ENCODE measurements around the gene RBM5. TPM values are rescaled to one million over a fixed set of nuclear protein-coding genes. Genes with fewer than 3 reads are reported as not detected.
A peak's percentile ranks its signal among the peaks of the same experiment; 100 is the strongest.

The RBM5 gene
- total RNA-seq, 2 donors from 2014 or later: 58.7 to 75.8 TPM

- H3K27me3 ChIP-seq: no peaks in the 10 kb centered on the region
- peak overlapping the region; percentile 62 to 77 for H3K27ac ChIP-seq
- no peak overlapping the region for H3K4me3 ChIP-seq
- TF ChIP-seq, protein P1, sequence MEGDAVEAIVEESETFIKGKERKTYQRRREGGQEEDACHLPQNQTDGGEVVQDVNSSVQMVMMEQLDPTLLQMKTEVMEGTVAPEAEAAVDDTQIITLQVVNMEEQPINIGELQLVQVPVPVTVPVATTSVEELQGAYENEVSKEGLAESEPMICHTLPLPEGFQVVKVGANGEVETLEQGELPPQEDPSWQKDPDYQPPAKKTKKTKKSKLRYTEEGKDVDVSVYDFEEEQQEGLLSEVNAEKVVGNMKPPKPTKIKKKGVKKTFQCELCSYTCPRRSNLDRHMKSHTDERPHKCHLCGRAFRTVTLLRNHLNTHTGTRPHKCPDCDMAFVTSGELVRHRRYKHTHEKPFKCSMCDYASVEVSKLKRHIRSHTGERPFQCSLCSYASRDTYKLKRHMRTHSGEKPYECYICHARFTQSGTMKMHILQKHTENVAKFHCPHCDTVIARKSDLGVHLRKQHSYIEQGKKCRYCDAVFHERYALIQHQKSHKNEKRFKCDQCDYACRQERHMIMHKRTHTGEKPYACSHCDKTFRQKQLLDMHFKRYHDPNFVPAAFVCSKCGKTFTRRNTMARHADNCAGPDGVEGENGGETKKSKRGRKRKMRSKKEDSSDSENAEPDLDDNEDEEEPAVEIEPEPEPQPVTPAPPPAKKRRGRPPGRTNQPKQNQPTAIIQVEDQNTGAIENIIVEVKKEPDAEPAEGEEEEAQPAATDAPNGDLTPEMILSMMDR (IDR thresholded peaks at IDR 0.05): no peak
- H3K36me3 ChIP-seq: no peaks in the 10 kb centered on the region
- peak; percentile 65 for DNase-seq (ENCODE audit: low spot score)
- H3K9me3 ChIP-seq: no peaks in the 10 kb centered on the region
- H3K4me1 ChIP-seq: peaks cover 0 to 86% of the 10 kb centered on the region in 2 donors
These were observed 71.9 kb downstream of the RBM5 start for GRCh38 chr3:50160561-50160983.

- TF ChIP-seq, protein P1 (IDR thresholded peaks at IDR 0.05): no peak
- no peak overlapping the region for H3K4me3 ChIP-seq
- peaks cover 0 to 86% of the 10 kb centered on the region in 2 donors for H3K4me1 ChIP-seq
These were observed 72.6 kb downstream of the RBM5 start for GRCh38 chr3:50161320-50161719.

DNA sequence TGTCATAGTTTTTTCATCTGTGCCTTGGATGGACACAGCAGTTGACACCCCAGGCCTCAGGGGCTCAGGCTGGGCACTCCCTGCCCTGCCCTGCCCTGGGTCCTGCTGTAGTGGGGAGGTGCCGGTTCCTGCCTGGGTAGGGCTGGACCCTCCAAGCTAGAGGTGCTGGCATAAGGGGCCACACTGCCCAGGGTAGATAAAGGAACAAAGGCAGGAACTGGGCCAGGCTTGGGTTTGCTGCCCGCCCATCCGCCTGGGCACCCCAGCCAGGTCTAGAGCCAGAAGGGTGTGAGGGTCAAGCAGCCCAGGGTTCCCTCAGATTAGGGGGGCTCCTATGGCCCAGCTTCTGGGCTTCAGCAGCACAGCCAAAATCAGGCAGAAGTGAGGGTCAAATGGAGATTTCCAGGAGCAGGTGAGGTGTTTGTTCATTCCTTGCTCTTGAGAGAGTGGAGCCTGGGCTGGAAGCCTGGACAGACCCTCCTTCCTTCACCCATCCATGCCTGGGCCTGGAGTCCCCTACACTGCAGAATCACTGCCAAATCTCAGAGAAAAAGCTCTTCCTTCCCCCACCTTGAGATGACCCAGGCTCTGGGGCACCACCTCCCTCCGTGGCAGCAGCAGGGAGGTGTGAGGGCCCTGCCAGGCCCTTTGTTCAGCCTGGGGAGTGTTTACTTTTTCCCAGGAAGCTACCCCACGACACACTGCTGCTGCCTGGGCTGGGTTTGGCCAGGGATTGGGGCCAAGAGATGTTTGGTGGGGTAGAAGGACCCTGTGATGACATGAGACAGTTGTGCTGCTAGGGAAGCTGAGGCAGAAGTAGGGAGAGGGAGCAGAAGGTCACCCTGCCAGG, 73.5 kb downstream of the RBM5 start:
- TF ChIP-seq, protein P1 (IDR thresholded peaks at IDR 0.05): no peak
- Histone ChIP-seq H3K9me3 (no peaks in the 10 kb centered on the region), H3K27me3 (no peaks in the 10 kb centered on the region), H3K27ac (peak overlapping the region; percentile 62 to 77), H3K36me3 (no peaks in the 10 kb centered on the region), H3K4me1 (peaks cover 0 to 91% of the 10 kb centered on the region in 2 donors), H3K4me3 (no peak overlapping the region)
- DNase-seq (ENCODE audit: low spot score): no peak

More at GRCh38 chr3:50161320-50161719, 72.6 kb downstream of the RBM5 start:
- peak overlapping the region; percentile 62 to 77 for H3K27ac ChIP-seq
- no peaks in the 10 kb centered on the region for H3K27me3 ChIP-seq
- no peaks in the 10 kb centered on the region for H3K9me3 ChIP-seq
- no peak for DNase-seq (ENCODE audit: low spot score)
- no peaks in the 10 kb centered on the region for H3K36me3 ChIP-seq

DNA sequence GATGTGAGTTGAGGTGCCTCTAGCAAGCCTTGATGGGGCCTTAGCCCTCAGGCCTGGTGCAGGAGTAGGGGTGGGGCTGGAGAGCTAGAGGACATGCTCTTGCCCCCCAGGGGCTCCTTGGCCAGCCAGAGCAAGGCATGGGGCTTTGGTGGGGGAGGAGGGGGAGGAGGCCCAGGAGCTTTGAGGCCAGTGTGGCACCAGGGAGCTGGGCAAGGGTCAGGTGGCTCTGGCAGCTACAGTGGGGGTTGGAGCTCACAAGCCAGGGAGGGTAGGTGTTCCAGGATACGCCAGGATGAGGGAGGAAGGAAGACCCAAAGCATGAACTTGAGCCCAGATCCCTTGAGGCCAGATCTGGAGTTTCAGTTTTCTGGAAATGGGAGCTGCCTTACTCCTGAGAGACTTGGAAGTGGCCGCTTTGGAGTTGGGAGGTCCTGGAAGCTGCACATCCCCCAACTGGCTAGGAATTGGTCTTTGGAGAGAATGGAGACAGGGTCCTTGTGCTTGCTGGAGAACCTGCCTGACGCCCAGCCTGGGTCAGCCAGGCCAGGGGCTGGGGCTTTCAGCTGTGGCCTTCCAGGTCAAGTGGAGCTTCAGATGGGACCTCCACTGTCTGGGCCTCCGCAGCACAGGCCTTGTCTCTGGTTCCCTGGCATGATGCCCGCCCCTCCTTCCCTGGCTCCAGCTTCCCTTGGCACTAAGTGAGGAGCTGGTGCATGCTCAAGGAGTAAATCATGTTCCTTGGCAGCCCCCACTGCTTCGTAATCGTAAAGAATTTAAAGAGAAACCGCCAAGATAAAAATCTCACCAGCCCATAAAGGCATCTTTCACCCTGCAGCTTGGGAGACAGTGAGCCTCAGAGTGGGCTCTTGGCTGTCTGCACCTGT, 75.1 kb downstream of the RBM5 start:
- no peaks in the 10 kb centered on the region for H3K27me3 ChIP-seq
- H3K9me3 ChIP-seq: no peaks in the 10 kb centered on the region
- H3K4me3 ChIP-seq: no peak overlapping the region
- peaks cover 0 to 96% of the 10 kb centered on the region in 2 donors for H3K4me1 ChIP-seq
- no peaks in the 10 kb centered on the region for H3K36me3 ChIP-seq
- peak; percentile 82 for DNase-seq (ENCODE audit: low spot score)
- TF ChIP-seq, protein P1 (IDR thresholded peaks at IDR 0.05): no peak
- H3K27ac ChIP-seq: peak overlapping the region; percentile 62 to 77

- Histone ChIP-seq H3K36me3 (no peaks in the 10 kb centered on the region), H3K4me1 (peaks cover 0 to 96% of the 10 kb centered on the region in 2 donors)
These were observed 75.8 kb downstream of the RBM5 start for GRCh38 chr3:50164481-50164880.

More at GRCh38 chr3:50164481-50164880, 75.8 kb downstream of the RBM5 start:
- Histone ChIP-seq H3K4me3 (no peak overlapping the region), H3K27ac (peak overlapping the region; percentile 62 to 77), H3K9me3 (no peaks in the 10 kb centered on the region), H3K27me3 (no peaks in the 10 kb centered on the region)
- TF ChIP-seq, protein P1 (IDR thresholded peaks at IDR 0.05): no peak
- DNase-seq (ENCODE audit: low spot score): no peak

Measured in right atrium auricular region (tissue), 2 donors.